Measurements from ENCODE around the gene TTC21A.

The TTC21A gene

GRCh38 chr3:39185959-39186691 lies 78.6 kb downstream of the TTC21A start:
- ChIA-PET CTCF (interaction anchor here (0.7 to 18.2 kb wide), 8 partner anchors 7 to 103 kb away, joined by 3 to 574 read pairs (median 5); no protein-coding TSS in a partner anchor), POLR2A (no interaction called here)
- no peak for DNase-seq (ENCODE audit: low read depth, low spot score)
- no peak for TF ChIP-seq CTCF (IDR thresholded peaks at IDR 0.05; ENCODE audit: insufficient read depth, low read length, missing control alignments)
- no peak overlapping the region for H3K4me3 ChIP-seq (ENCODE audit: low read depth, low read length)

DNA sequence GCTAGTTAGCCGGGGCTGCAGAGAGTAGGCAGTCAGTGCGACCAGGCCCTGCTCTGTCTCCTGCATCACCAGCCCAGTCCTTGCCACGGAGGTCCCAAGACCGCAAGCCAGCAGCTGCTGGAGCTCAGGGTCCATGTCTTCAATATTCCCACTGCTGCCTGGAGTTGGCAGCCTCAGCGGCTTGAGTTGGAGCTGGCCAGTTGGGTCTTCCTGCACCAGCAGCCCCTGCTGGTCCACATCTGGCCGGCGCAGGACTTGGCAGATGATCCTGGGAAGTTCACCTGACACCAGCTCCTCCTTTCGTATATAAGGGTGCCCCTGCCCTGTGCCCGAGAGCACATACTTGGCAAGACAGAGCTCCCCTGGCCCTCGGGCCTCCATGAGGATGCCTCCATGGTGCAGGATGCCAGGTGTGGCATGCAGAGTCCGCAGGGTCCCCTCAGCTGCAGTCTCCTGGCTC lies 79.2 kb downstream of the TTC21A start:
- TF ChIP-seq CTCF (IDR thresholded peaks at IDR 0.05; ENCODE audit: insufficient read depth, low read length, missing control alignments) = no peak
- CTCF ChIA-PET = interaction anchor here (0.7 to 18.2 kb wide), 7 partner anchors 8 to 102 kb away, joined by 3 to 574 read pairs (median 4); no protein-coding TSS in a partner anchor
- DNase-seq (ENCODE audit: low read depth, low spot score) = no peak
- POLR2A ChIA-PET = no interaction called here
- H3K4me3 ChIP-seq (ENCODE audit: low read depth, low read length) = no peak overlapping the region

DNA sequence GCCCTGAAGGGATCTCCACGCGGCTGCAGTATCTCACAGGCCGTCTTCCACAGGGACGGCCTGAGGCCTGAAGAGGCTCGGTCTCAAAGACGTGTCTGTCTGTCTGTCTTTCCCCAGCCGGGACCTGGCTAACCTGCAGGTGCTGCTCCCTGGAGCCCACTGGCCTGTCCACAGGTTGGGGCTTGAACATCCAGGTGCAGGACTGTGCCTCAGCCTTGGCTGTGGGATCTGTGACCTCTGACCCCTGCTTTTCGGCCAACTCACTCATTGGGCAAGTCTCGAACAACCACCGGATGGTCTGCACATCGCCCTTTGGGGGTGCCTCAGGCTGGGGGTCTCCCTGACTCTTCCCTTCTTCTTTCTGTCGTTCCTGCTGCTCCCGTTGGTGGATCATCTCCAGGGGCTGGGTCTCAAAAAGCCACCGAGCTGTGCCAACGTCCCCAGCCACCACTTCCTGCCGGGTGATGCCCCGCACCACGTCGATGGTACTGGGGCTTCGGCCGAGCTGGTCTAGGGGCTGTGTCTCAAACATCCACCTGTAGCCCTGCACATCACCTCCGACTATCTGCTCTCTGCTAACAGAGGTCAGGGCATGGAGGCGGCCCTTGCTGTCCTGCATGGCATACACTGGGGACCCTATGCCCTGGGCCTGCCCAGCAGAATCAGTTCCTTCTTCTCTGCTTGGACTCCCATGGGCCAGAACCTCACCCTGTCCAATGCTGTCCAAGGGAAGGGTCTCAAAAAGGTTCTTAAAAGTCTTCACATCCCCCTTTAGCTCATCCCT lies 80.1 kb downstream of the TTC21A start:
- POLR2A ChIA-PET = no interaction called here
- DNase-seq (ENCODE audit: low read depth, low spot score) = no peak
- CTCF ChIA-PET = interaction anchor here (1.1 to 18.2 kb wide), 8 partner anchors 9 to 101 kb away, joined by 3 to 574 read pairs (median 7); no protein-coding TSS in a partner anchor
- H3K4me3 ChIP-seq (ENCODE audit: low read depth, low read length) = no peak overlapping the region
- TF ChIP-seq CTCF (IDR thresholded peaks at IDR 0.05; ENCODE audit: insufficient read depth, low read length, missing control alignments) = no peak
